Stimulated activated CD4-positive, alpha-beta T cell treated with anti-CD3 and anti-CD28 coated beads, Interleukin-1b, Interleukin-23, amount 100 ng/mL, for 48 hours (primary cell): ENCODE results near the gene GPC6.
"Not testable (repeated sequence)": the region's sequence is repeated elsewhere in the genome, so short reads cannot be mapped to it uniquely, and the experiment has no call there.

ENCODE experiments used
- DNase-seq: peaks from one replicate; pipeline ENCODE4 v3.0.0-alpha.2; 2020

GPC6 gene

GRCh38 chr13:93454676-93455235 lies 228.1 kb downstream of the GPC6 start:
- not testable (repeated sequence) for DNase-seq

DNA sequence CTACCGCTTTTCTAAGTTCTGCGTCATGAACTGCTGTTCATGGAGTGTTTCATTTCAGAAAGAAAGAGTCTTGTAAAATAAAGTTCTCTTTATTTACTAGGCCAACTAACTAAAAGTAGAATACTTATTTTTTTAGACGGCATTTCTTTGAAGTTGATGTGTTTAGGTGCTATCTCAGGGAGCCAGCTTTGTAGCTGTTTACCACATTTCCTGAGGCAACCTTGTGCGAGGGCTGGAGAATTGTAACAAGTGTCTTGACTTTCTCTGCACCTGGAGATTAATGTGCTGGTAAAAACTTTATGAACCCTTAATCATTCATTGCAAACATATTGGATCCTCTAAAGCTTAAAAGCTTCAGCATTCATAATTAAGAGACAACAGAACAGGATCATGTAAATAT lies 229.3 kb downstream of the GPC6 start:
- DNase-seq: no peak

- DNase-seq: no peak
Observed at GRCh38 chr13:93460005-93460404, 233.4 kb downstream of the GPC6 start.

DNA sequence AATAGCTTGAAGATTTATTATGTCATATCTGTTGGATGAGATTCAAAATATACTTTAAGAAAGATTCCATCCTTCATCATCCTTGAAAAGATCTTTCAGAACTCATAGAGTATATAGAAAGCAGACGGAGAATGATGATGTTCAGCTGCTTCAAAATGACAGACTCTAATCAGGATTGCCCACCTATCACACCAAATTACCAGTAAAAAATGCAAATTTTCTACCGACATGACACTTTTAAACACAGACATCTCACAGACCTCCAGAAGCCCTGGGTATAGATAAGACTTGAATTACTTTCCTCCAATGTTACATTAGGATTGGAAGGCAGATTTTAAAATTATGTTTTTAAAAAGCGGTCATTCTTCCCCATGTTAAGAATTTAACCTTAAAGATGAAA lies 235.5 kb downstream of the GPC6 start:
- DNase-seq: no peak

DNA sequence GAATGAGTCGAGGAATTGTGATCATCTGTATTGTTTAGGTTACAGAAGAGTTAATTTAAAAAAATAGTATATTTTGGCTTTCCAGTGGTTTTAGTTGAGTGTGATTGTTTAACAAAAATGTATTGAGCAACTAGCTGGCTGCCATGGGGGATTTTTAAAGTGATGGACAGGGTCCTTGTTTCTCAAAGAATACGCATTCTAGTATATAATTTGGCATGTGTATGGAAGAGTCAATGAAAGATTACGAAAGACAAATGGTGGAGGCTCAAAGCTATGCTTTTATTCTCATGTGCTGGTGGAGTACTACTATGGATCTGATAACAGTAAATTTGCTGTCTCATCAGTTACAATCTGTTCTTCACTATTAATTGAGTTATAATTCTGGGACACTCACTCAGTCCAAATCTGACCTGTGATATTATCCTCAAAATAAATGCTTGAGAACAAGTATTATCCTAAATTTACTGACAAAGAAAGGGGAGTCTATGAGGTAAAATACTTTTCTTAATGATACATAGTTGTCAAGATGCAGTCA lies 240.0 kb downstream of the GPC6 start:
- DNase-seq: no peak

GRCh38 chr13:93467175-93467574 lies 240.6 kb downstream of the GPC6 start:
- no peak for DNase-seq

GRCh38 chr13:93468433-93468832 lies 241.8 kb downstream of the GPC6 start:
- no peak for DNase-seq

DNA sequence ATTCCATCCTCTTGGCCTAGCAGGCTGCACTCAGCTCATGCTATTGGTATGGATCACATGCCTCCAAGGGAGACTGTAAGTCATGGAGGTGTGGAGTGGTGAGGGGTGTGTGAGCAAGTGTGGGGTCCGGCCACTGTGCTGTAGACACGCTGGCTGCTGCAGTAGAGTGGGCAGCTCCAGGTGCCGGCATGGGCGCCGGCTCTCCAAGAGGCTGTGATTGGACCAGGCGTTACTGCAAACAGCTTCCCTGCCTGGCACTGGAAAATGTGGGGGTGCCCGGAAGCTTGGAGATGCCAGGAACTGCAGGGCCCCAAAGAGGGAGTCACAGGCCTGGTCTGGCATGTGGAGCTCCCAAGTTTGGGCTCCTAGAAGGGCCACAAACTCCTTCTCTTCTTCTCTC lies 245.7 kb downstream of the GPC6 start:
- no peak for DNase-seq

DNA sequence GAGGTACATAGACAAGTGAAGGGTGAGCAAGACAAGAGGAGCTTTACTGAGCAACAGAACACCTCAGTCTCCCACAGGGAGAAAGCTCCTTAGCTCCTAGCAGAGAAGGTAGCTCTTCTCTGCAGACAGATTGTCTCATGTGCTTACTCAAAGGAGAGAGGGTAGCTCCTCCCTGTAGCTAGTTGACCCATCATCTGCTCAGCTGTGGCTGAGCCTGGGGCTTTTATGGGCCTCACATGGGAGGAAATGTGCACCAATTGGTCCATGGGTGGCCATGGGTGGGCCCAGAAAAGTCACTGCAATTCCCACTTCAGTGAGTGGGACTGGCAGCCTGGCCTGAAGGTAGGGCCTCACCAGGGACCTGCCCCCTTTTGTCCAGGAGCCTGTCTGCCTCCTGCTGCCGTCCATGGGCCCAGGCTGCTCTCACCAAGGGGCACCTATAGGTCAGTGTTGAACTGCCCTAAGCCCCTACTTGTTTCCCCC lies 246.2 kb downstream of the GPC6 start:
- no peak for DNase-seq

DNA sequence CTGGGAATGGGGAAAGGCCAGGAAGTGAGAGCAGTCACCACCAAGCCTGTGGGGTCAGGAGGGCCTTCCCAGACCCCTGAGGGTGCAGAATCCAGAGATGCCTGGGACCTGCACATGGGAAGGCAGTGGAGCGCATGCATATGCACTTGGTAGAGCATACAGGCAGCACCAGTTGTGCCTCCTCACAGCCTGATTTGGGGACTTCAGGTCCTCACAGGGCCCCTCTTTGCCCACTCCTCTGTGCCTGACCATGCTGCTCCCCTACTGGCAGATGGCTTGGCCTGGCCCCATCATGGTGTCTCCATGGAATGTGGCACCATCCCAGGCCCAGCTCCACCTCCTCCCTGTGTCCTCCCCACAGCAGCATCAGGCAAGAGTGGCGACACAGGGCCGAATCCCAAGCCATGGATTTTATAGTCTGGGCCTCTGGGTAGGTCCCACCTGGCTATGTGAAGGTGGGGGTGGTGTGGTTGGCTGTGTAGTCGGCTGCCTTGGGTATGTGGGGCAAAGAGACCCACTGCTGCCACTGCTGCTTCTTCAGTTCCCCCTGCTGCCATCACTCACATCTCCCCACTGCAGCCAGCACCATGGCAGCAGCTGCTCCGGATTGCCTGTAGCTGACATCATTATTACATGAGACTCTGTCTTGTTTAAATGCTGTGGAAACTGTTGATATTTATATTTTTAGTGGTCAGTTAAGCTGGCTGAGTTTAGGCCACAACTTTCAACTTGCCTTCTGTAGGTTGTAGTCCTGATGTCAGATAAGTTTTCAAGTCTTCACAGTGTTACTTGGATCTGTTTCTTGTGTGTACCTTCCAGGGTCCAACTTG lies 247.0 kb downstream of the GPC6 start:
- no peak for DNase-seq

GRCh38 chr13:93476175-93476574 lies 249.6 kb downstream of the GPC6 start:
- no peak for DNase-seq

DNA sequence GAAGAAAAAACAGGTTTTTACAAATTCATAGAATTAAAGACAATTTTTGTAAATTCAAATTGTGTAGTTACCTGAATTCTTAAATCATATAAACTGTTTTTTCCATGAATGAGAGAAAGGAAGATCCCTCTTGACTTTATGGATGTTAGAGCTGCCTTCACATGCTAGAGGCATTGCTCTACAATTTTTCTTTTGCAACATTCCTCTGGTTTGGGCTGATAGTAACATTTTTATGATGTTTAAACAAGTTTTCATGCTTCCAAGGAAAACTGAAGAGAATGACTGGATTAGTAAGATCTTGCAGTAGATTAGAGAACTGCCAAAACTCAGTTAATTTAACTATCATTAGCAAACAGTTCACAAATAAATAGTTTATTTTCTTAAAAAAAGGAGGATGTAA lies 250.6 kb downstream of the GPC6 start:
- DNase-seq: no peak

GRCh38 chr13:93480553-93481106 lies 254.0 kb downstream of the GPC6 start:
- DNase-seq: no peak

- DNase-seq: not testable (repeated sequence)
Observed at GRCh38 chr13:93496117-93496516, 269.5 kb downstream of the GPC6 start.

DNA sequence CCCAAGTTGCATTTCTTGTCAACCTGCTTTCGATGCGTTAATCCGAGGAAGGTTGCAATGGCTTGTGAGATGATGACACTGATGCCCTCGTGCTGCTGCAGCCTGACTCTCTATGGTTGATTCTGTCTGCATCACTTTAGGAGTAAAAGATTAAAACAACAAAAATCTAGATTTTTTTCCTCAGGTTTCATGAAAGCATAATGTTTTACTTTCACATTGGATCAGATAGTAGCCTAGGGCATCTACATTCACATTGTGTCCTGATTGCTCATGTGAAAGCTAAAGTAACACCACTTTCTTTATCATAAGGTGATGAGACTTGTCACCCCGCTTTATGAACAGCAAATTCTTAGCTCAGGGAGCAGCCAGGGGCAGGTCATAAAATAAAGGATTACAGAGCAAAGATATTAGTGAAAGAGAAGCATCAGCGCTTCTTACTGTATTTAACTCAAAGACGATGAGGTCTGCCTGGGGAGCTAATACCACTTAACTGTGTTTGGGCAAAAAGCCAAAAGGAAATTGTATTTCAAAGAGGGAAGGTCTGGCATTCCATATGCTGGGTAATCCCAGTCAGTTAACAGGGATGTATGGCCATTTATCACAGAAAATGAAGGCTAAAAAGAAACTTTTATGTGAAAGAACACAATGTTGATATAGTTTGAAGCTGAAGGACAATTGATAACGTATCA lies 270.5 kb downstream of the GPC6 start:
- no peak for DNase-seq

DNA sequence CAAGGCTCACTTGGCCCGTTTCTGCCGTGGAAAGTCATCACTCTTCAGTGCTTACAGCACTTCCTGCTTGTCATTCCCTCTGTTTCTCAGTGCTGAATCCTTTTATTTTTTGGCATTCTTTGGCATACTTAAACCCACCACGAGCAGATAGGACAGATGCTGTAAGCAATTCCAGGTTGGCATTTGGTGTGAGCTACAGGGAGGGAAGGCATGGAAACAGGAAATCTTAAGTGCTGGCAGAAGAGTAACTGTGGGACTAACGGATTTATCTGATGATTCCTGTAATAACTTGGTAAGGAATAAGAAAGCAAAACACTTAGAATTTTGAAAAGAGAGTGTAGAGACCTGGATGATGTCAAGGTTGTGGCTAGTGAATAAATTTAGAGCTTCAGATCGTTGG lies 273.4 kb downstream of the GPC6 start:
- no peak for DNase-seq

- DNase-seq: no peak
Observed at GRCh38 chr13:93502071-93502470, 275.5 kb downstream of the GPC6 start.

- DNase-seq: no peak
Observed at GRCh38 chr13:93502987-93503615, 276.5 kb downstream of the GPC6 start.

- no peak for DNase-seq
Observed at GRCh38 chr13:93505104-93505952, 278.7 kb downstream of the GPC6 start.

- no peak for DNase-seq
Observed at GRCh38 chr13:93511011-93511410, 284.4 kb downstream of the GPC6 start.

- DNase-seq: no peak
Observed at GRCh38 chr13:93515267-93515666, 288.7 kb downstream of the GPC6 start.

DNA sequence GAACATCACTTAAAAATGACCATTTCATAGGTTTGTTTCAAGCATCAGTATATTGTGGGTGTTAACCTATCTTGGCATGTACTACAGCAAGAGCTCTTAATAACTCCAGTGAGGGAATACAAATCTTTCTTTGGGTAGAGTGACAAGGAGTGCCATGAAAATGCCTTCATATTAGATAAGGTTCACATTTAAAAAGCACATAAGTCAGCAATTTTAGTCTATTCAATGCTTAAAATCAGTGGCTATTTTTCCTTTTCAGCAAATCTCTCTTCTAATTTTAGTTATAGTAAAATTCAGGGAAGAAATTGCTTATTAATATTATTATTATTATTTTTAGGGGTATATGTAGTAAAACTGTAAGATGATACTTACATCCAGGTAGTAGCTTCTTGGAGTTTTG lies 291.1 kb downstream of the GPC6 start:
- DNase-seq: no peak
